Measurements from ENCODE around the gene ARHGAP15. TPM values are rescaled to one million over a fixed set of nuclear protein-coding genes. Genes with fewer than 3 reads are reported as not detected.

The ARHGAP15 gene
- total and polyA plus RNA-seq, 12 donors: 4.7 to 33.8 (median 10.4) TPM

- whole genome bisulfite sequencing, 4 donors: 68 to 92% (median 80%) methylated on average over 1 of the region's 1 CpG
- no peaks in the 10 kb centered on the region for H3K36me3 ChIP-seq (replicated peaks in 1 of 2)
- H3K27me3 ChIP-seq: no peaks in the 10 kb centered on the region
- DNase-seq: no peak
- no peaks in the 10 kb centered on the region for H3K4me1 ChIP-seq (replicated peaks in 1 of 2)
- no peak overlapping the region for H3K27ac ChIP-seq
- H3K9me3 ChIP-seq (replicated peaks in 1 of 3): no peaks in the 10 kb centered on the region
- no peak overlapping the region for H3K4me3 ChIP-seq
- intact Hi-C loops (cut with DNase I): no loop called here
- TF ChIP-seq CTCF (IDR thresholded peaks at IDR 0.05) (no peak), POLR2A (IDR thresholded peaks at IDR 0.05) (no peak)
Measured at GRCh38 chr2:143379955-143380354, 250.7 kb downstream of the ARHGAP15 start.

DNA sequence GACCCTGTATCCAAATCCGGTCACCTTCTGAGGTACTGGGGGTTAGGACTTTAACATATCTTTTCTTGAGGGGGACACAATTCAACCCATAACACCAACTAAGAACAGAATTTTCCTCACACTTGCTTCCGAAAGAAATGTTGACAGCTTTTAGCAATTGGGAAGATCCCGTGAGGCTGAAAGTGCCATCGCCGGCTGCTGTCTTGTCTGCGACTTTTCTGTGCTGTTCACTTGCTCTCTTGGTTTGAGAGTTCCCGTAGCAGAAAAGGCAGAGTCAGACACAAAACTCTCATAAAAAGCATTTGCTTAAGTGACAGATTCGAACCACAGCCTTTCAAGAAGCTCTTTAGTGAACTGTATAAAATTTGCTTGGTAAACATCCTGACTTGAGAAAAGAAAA lies 253.4 kb downstream of the ARHGAP15 start:
- intact Hi-C loops (cut with DNase I): no loop called here
- Histone ChIP-seq H3K27ac (no peak overlapping the region), H3K27me3 (no peaks in the 10 kb centered on the region), H3K4me1 (replicated peaks in 1 of 2) (no peaks in the 10 kb centered on the region), H3K4me3 (no peak overlapping the region), H3K36me3 (replicated peaks in 1 of 2) (no peaks in the 10 kb centered on the region), H3K9me3 (replicated peaks in 1 of 3) (no peaks in the 10 kb centered on the region)
- DNase-seq: no peak
- TF ChIP-seq POLR2A (IDR thresholded peaks at IDR 0.05) (no peak), CTCF (IDR thresholded peaks at IDR 0.05) (no peak)
- 81 to 86% (median 84%) methylated on average over 8 of the region's 8 CpGs for WGBS, 4 donors

DNA sequence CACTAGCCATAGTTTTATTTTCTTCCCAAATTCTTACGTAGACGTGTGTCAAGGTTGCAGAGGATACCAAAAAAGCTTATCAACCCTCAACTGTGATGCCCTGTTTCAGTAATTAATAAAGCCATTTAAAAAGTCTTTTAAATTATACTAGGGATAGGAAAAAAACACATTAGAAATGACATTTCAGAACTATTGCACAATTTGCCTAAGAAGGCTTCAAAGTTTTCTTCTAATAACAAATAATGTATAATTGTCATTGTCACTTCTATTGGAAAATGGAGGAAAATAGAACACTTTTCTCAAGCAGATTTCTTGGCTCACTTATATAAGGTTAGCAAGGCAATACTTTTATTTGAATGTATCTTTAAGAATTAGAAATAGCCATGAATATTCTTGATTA lies 253.8 kb downstream of the ARHGAP15 start:
- no peak overlapping the region for H3K27ac ChIP-seq
- no peaks in the 10 kb centered on the region for H3K9me3 ChIP-seq (replicated peaks in 1 of 3)
- H3K36me3 ChIP-seq (replicated peaks in 1 of 2): no peaks in the 10 kb centered on the region
- WGBS, 4 donors: 67 to 72% (median 71%) methylated on average over 2 of the region's 2 CpGs
- no peak overlapping the region for H3K4me3 ChIP-seq
- no peak for TF ChIP-seq CTCF (IDR thresholded peaks at IDR 0.05)
- TF ChIP-seq POLR2A (IDR thresholded peaks at IDR 0.05): no peak
- no peak for DNase-seq
- no peaks in the 10 kb centered on the region for H3K4me1 ChIP-seq (replicated peaks in 1 of 2)
- intact Hi-C loops (cut with DNase I): no loop called here
- no peaks in the 10 kb centered on the region for H3K27me3 ChIP-seq

DNA sequence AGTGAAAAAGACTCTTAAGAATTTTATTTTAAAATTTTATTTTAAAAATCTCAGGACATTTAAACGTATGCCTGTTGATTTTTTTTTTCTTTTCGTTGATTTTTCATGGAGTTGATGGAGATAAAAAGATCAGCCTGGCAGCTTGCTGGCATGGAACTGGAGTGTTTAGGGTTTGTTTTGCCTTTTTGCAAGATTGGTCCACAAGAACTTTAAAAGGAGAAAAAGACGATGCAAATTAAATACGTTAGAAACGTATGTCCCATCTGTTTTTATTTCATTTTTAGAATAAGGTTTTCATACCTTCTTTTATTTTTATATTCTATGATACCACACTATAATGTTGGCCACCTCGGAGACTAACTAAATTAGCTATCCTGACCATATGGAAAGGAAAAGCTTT lies 254.9 kb downstream of the ARHGAP15 start:
- intact Hi-C loops (cut with DNase I): no loop called here
- no peaks in the 10 kb centered on the region for H3K27me3 ChIP-seq
- TF ChIP-seq CTCF (IDR thresholded peaks at IDR 0.05) (no peak), POLR2A (IDR thresholded peaks at IDR 0.05) (no peak)
- whole genome bisulfite sequencing, 4 donors: 82 to 87% (median 83%) methylated on average over 6 of the region's 6 CpGs
- H3K4me3 ChIP-seq: no peak overlapping the region
- H3K4me1 ChIP-seq (replicated peaks in 1 of 2): no peaks in the 10 kb centered on the region
- H3K36me3 ChIP-seq (replicated peaks in 1 of 2): no peaks in the 10 kb centered on the region
- DNase-seq: no peak
- no peaks in the 10 kb centered on the region for H3K9me3 ChIP-seq (replicated peaks in 1 of 3)
- no peak overlapping the region for H3K27ac ChIP-seq

Data from adrenal gland (tissue), 12 donors.